Measurements from ENCODE around the gene CIT.
"Not testable (repeated sequence)": the region's sequence is repeated elsewhere in the genome, so short reads cannot be mapped to it uniquely, and the experiment has no call there.

- TF ChIP-seq YY1 (IDR thresholded peaks at IDR 0.05; ENCODE audit: insufficient read depth, insufficient read length); ZNF274 (IDR thresholded peaks at IDR 0.05; ENCODE audit: low read depth, low read length): not testable (repeated sequence)
Observed at GRCh38 chr12:119892611-119893010, 15.5 kb upstream of the CIT start.
